ENCODE results near the gene STXBP6. TPM values are rescaled to one million over a fixed set of nuclear protein-coding genes. Genes with fewer than 3 reads are reported as not detected.

The STXBP6 gene
- total RNA-seq, 1 donor from 2014 or later: 27.4 TPM

GRCh38 chr14:24990773-24991172 is 59.2 kb downstream of the STXBP6 start:
- Histone ChIP-seq H3K27ac (no peak overlapping the region), H3K36me3 (no peaks in the 10 kb centered on the region), H3K4me3 (no peak overlapping the region), H3K27me3 (no peaks in the 10 kb centered on the region), H3K4me1 (peaks cover 4% of the 10 kb centered on the region), H3K9me3 (no peaks in the 10 kb centered on the region)
- no peak for ATAC-seq
- intact Hi-C loops (cut with DNase I): no loop called here
- TF ChIP-seq CTCF (IDR thresholded peaks at IDR 0.05): no peak
- no peak for DNase-seq

GRCh38 chr14:24990050-24990449 is 59.9 kb downstream of the STXBP6 start:
- no peak overlapping the region for H3K27ac ChIP-seq
- no peaks in the 10 kb centered on the region for H3K27me3 ChIP-seq
- H3K36me3 ChIP-seq: no peaks in the 10 kb centered on the region
- H3K4me3 ChIP-seq: no peak overlapping the region
- ATAC-seq (peak; percentile 63), DNase-seq (no peak)
- no peak for TF ChIP-seq CTCF (IDR thresholded peaks at IDR 0.05)
- H3K9me3 ChIP-seq: no peaks in the 10 kb centered on the region
- intact Hi-C loops (cut with DNase I): no loop called here
- H3K4me1 ChIP-seq: peaks cover 10% of the 10 kb centered on the region

DNA sequence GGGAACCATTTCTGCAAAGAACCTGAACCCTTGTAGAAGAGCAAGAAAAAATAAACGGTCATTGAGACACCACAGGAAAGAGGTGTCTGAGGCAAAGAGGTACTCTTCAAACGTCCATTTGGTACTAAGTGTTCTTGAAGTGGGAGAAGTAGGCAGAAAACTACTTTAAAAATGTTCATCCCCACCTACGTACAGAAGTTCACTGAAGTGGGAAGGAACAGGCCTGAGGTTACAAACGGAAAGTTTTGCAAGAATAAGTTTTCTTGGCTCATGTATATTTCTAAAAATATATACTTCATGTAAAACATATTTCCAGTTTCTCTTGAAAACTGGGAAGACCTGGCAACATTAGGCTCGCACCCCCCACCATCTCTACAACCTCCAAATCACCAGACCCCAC is 61.2 kb downstream of the STXBP6 start:
- DNase-seq (no peak), ATAC-seq (peak; percentile 48)
- intact Hi-C loops (cut with DNase I): no loop called here
- Histone ChIP-seq H3K9me3 (no peaks in the 10 kb centered on the region), H3K4me1 (peaks cover 16% of the 10 kb centered on the region), H3K4me3 (no peak overlapping the region), H3K27me3 (no peaks in the 10 kb centered on the region), H3K27ac (no peak overlapping the region), H3K36me3 (no peaks in the 10 kb centered on the region)
- no peak for TF ChIP-seq CTCF (IDR thresholded peaks at IDR 0.05)

DNA sequence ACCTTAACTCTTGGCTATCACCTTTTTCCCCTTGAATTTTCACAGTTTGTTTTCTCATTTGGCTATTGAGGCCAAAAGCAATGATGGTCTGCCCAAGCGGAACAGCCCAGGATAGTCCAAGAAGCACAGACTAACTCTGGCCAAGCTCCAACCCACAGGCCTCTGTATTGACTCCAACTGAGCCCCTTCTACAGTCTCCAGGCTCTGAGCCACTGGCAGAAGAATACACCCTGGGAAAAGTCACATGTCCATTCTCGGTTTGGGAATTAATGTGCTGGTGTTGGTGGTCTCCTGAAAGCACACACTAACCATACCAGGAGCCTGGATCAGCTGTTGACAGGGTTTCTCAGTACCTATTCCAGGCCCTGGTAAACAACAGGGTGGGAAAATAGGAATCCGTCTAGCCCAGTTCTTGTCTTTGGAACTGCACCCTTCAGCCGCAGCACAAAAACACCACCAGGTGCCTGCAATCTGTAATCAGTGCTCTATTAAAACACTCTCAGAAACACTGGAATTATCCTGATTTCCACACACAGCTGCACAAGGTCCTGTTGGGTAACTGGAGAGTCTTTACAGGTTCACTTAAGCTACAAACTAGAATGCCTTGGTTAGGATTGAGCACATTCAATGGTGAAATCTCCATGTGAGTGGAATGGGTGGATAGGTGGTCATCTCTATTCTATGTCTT is 63.6 kb downstream of the STXBP6 start:
- no peak for TF ChIP-seq CTCF (IDR thresholded peaks at IDR 0.05)
- intact Hi-C loops (cut with DNase I): no loop called here
- ATAC-seq (no peak), DNase-seq (no peak)
- Histone ChIP-seq H3K9me3 (no peaks in the 10 kb centered on the region), H3K27me3 (no peaks in the 10 kb centered on the region), H3K4me3 (no peak overlapping the region), H3K36me3 (no peaks in the 10 kb centered on the region), H3K27ac (peak overlapping the region; percentile 33), H3K4me1 (peaks cover 16% of the 10 kb centered on the region)

- Histone ChIP-seq H3K27ac (peak overlapping the region; percentile 33), H3K4me1 (peaks cover 16% of the 10 kb centered on the region), H3K4me3 (no peak overlapping the region), H3K27me3 (no peaks in the 10 kb centered on the region), H3K9me3 (no peaks in the 10 kb centered on the region), H3K36me3 (no peaks in the 10 kb centered on the region)
- DNase-seq (no peak), ATAC-seq (no peak)
- intact Hi-C loops (cut with DNase I): no loop called here
- TF ChIP-seq CTCF (IDR thresholded peaks at IDR 0.05): no peak
Measured at GRCh38 chr14:24984846-24985589, 64.9 kb downstream of the STXBP6 start.
